HG02642 (cell line): ENCODE results near the gene OR2M7.
"Not testable (repeated sequence)": the region's sequence is repeated elsewhere in the genome, so short reads cannot be mapped to it uniquely, and the experiment has no call there.

Experiments used
- ATAC-seq: cut with Tn5 transposase; IDR thresholded peaks from one replicate; pipeline ENCODE4 v1.9.1; 2021; ENCODE audit warnings: mild to moderate bottlenecking; ENCODE audit not compliant: unreplicated experiment, poor library complexity

The OR2M7 gene

GRCh38 chr1:248324468-248324867 is at the start of gene OR2M7:
TSS of gene OR2M7 (minus strand) at chr1:248324568. CDS start at chr1:248324568, 0 bp downstream.
- no peak for ATAC-seq

DNA sequence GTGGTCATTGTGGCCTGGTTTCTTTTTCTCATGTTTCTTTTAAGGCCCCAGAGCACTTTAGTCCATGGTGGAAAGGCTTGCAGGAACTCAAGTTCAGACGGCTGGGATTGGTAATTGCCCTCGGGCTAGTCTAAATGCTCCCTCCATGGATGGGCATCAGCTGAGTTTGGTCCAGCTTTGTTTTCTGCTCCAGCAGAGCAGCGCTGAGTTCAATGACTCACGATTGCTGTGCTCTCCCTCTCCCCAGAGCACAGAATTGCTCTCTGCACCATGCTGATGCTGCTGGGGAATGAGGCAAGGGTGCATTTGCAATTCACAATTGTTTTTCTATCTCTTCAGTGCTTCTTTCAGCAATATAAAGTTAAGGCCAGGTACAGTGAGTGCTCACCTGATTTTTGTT is 49.4 kb upstream of the OR2M7 start:
- no peak for ATAC-seq

GRCh38 chr1:248372394-248372793 is 48.0 kb upstream of the OR2M7 start:
- ATAC-seq, result no peak

DNA sequence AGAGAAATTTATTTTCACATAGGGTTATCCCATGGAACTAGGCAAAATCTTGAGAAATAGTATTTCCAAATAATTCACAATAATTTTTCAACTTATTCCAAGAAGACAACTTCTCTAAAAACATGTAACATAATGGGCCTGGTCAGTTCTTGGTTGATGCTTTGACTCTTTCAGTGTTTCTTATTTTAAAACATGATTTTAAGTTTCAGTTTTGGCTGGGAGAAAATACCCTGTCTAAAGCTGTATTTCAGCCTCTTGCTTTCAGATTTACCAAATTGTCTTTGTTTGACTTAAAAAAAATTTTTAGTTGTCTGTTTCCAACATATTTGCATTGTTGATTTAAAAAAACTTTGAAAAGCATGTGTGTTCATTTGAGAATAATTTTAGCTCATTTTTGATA is 42.2 kb upstream of the OR2M7 start:
- no peak for ATAC-seq

- no peak for ATAC-seq
These were observed 36.9 kb upstream of the OR2M7 start, which contains the start of gene OR2T4 for GRCh38 chr1:248361121-248361715. TSS of gene OR2T4 (plus strand) at chr1:248361665. CDS start at chr1:248361665, 0 bp downstream.

- no peak for ATAC-seq
These were observed 35.0 kb upstream of the OR2M7 start for GRCh38 chr1:248359415-248359814.

GRCh38 chr1:248348475-248348874 is 24.1 kb upstream of the OR2M7 start, which contains the start of gene OR14C36:
TSS of gene OR14C36 (plus strand) at chr1:248348775. CDS start at chr1:248348775, 0 bp downstream.
- no peak for ATAC-seq

- no peak for ATAC-seq
These were observed 19.1 kb upstream of the OR2M7 start for GRCh38 chr1:248343451-248343850.

DNA sequence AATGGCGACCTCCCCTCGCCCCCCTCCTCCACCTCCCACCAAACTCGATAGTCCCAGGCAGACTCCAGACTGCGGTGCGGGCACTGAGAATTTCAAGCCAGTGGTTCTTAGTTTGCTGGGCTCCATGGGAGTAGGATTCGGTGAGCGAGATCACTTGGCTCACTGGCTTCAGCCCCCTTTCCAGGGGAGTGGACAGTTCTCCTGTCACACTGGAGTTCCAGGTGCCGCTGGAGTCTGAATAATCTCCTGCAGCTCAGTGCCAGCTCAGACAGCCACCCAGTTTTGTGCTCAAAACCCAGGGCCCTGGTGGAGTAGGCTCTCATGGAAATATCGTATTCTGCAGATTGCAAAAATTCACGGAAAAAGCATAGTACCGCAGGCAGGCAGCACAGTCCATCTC is 7.6 kb downstream of the OR2M7 start:
- no peak for ATAC-seq

DNA sequence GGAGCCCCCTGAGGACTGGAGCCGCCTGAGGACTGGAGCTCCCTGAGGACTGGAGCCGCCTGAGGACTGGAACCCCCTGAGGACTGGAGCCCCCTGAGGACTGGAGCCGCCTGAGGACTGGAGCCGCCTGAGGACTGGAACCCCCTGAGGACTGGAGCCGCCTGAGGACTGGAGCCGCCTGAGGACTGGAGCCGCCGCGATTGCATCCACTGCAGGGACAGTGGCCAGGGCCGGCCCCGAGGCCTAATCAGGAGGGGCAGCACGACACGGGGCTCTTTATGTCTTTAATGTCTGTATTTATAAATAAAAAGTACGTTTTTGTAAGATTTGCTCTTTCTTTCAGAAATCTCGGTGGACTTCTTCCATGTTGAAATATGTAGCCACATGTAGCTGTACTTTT is 17.6 kb downstream of the OR2M7 start:
- not testable (repeated sequence) for ATAC-seq

- no peak for ATAC-seq
These were observed 18.3 kb downstream of the OR2M7 start for GRCh38 chr1:248306103-248306502.

DNA sequence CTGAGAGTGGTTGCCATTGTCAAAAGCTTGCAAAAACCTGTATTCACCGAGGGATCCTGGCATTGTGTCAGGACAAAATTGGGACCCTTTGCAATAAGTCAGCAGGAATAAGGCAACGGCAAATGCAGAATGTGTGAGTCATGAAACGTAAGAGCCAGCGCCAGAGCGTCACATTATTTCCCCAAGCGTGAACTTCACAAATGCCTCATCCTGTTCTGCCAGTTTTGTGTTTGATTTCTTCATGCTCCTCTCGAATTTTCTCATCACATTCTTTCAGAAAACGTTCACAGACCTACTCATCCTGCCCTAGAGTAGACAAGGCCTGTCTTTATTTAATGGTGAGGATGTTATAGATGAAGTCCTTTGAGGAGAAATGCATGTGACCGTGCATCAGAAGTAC is 18.7 kb downstream of the OR2M7 start:
- not testable (repeated sequence) for ATAC-seq

- no peak for ATAC-seq
These were observed 21.0 kb downstream of the OR2M7 start, which contains the start of gene OR2T12 for GRCh38 chr1:248303324-248303723. TSS of gene OR2T12 (minus strand) at chr1:248303424. CDS start at chr1:248295578, 7,846 bp downstream.

DNA sequence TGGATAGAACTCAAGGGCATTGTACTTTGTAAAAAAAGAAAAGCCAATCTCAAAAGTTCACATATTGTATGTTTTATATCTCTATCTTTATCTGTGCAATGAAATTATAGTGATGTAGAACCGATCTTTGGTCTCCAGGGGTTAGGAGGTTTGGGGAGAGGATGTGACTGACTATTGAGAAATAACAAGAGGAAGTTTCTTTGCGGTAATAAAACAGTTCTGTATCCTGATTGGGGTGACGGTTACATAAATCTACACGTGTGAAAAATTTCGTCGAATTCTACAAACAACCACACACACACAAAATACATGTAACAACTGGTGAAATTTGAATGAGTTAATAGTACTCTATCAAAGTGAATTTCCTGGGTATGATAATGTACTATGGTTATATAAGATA is 36.0 kb downstream of the OR2M7 start:
- ATAC-seq, result no peak

DNA sequence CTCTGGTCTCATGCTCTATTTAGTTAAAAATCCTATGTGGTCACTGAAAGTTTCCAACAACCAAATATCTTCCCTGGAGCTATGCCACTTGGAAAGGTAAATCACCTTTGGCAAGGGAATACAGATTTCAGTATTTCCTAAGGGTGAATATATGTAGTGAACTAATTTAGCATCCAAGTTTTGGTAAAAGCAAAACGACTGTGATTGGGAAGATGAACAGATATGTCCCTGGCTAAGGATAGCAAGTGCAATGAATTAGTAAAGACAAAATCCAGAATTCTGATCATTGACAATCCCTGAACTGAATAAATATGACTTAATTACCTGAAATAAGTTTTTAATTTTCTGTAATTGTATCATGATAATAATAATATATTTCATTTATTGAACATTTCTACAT is 46.5 kb downstream of the OR2M7 start, which contains the start of gene OR2T33:
Gene OR2T33 (minus strand): TSS at position 101 of the 400 bp plus-strand sequence. CDS start 4,162 bp downstream, outside the sequence.
- ATAC-seq, result no peak
